ENCODE results near the gene CEMIP.

Gene CEMIP

GRCh38 chr15:80773792-80774352, 5.3 kb upstream of the CEMIP start:
- H3F3A ChIP-seq (ENCODE audit: insufficient read depth) = no peaks in the 10 kb centered on the region
- H3K27me3 ChIP-seq (ENCODE audit: low read length) = no peaks in the 10 kb centered on the region
- no peaks in the 10 kb centered on the region for H3K9me2 ChIP-seq (replicated peaks; ENCODE audit: insufficient read depth, low read length)
- no peak overlapping the region for H3K4me2 ChIP-seq (ENCODE audit: low read depth, low read length, poor library complexity, severe bottlenecking)
- H3K9ac ChIP-seq (ENCODE audit: low read length) = no peak overlapping the region
- no peak overlapping the region for H2AFZ ChIP-seq (ENCODE audit: low read depth, low read length, severe bottlenecking)
- H3K4me3 ChIP-seq (ENCODE audit: insufficient read depth, low read length, poor library complexity, severe bottlenecking) = no peak overlapping the region
- no peaks in the 10 kb centered on the region for H3K36me3 ChIP-seq (ENCODE audit: low read length)
- TF ChIP-seq CTCF (IDR thresholded peaks at IDR 0.05; ENCODE audit: insufficient read depth, low read length, poor library complexity, severe bottlenecking) = no peak
- no peak for TF ChIP-seq EZH2phosphoT487 (conservative IDR thresholded peaks at IDR 0.05; ENCODE audit: low read length)
- H3K9me3 ChIP-seq (ENCODE audit: insufficient read depth, low read length) = no peaks in the 10 kb centered on the region
- no peaks in the 10 kb centered on the region for H4K20me1 ChIP-seq (ENCODE audit: low read depth, low read length)
- no peak overlapping the region for H3K27ac ChIP-seq (ENCODE audit: low read depth, low read length)
- no peaks in the 10 kb centered on the region for H3K79me2 ChIP-seq (ENCODE audit: insufficient read depth, low read length)

GRCh38 chr15:80774486-80774885, 4.7 kb upstream of the CEMIP start:
- H3K9me3 ChIP-seq (ENCODE audit: insufficient read depth, low read length) = no peaks in the 10 kb centered on the region
- H2AFZ ChIP-seq (ENCODE audit: low read depth, low read length, severe bottlenecking) = no peak overlapping the region
- no peak overlapping the region for H3K9ac ChIP-seq (ENCODE audit: low read length)
- H3F3A ChIP-seq (ENCODE audit: insufficient read depth) = no peaks in the 10 kb centered on the region
- H3K4me3 ChIP-seq (ENCODE audit: insufficient read depth, low read length, poor library complexity, severe bottlenecking) = no peak overlapping the region
- no peaks in the 10 kb centered on the region for H3K9me2 ChIP-seq (replicated peaks; ENCODE audit: insufficient read depth, low read length)
- no peak overlapping the region for H3K27ac ChIP-seq (ENCODE audit: low read depth, low read length)
- no peaks in the 10 kb centered on the region for H3K36me3 ChIP-seq (ENCODE audit: low read length)
- H3K79me2 ChIP-seq (ENCODE audit: insufficient read depth, low read length) = no peaks in the 10 kb centered on the region
- H3K27me3 ChIP-seq (ENCODE audit: low read length) = no peaks in the 10 kb centered on the region
- no peak for TF ChIP-seq CTCF (IDR thresholded peaks at IDR 0.05; ENCODE audit: insufficient read depth, low read length, poor library complexity, severe bottlenecking)
- no peak for TF ChIP-seq EZH2phosphoT487 (conservative IDR thresholded peaks at IDR 0.05; ENCODE audit: low read length)
- H3K4me2 ChIP-seq (ENCODE audit: low read depth, low read length, poor library complexity, severe bottlenecking) = no peak overlapping the region
- H4K20me1 ChIP-seq (ENCODE audit: low read depth, low read length) = no peaks in the 10 kb centered on the region

GRCh38 chr15:80775338-80775737, 3.8 kb upstream of the CEMIP start:
- Histone ChIP-seq H3K9ac (ENCODE audit: low read length) (no peak overlapping the region), H3F3A (ENCODE audit: insufficient read depth) (no peaks in the 10 kb centered on the region), H3K36me3 (ENCODE audit: low read length) (no peaks in the 10 kb centered on the region), H3K9me2 (replicated peaks; ENCODE audit: insufficient read depth, low read length) (no peaks in the 10 kb centered on the region), H3K27me3 (ENCODE audit: low read length) (no peaks in the 10 kb centered on the region), H3K4me3 (ENCODE audit: insufficient read depth, low read length, poor library complexity, severe bottlenecking) (no peak overlapping the region), H3K79me2 (ENCODE audit: insufficient read depth, low read length) (no peaks in the 10 kb centered on the region), H4K20me1 (ENCODE audit: low read depth, low read length) (no peaks in the 10 kb centered on the region), H3K9me3 (ENCODE audit: insufficient read depth, low read length) (no peaks in the 10 kb centered on the region), H3K27ac (ENCODE audit: low read depth, low read length) (no peak overlapping the region), H2AFZ (ENCODE audit: low read depth, low read length, severe bottlenecking) (no peak overlapping the region), H3K4me2 (ENCODE audit: low read depth, low read length, poor library complexity, severe bottlenecking) (no peak overlapping the region)
- TF ChIP-seq CTCF (IDR thresholded peaks at IDR 0.05; ENCODE audit: insufficient read depth, low read length, poor library complexity, severe bottlenecking) = no peak
- no peak for TF ChIP-seq EZH2phosphoT487 (conservative IDR thresholded peaks at IDR 0.05; ENCODE audit: low read length)

All from SU-DHL-6 (cell line).